Inferior parietal cortex (tissue), 1 donor: Measurements from ENCODE around the gene TTC21B.

ENCODE experiments used
- DNase-seq: peaks from one replicate; pipeline ENCODE4 v3.0.0-alpha.2; 2016; ENCODE audit errors: extremely low spot score

TTC21B gene

GRCh38 chr2:165837122-165837521, 116.5 kb downstream of the TTC21B start:
- peak; percentile 20 for DNase-seq

GRCh38 chr2:165835363-165835762, 118.2 kb downstream of the TTC21B start:
- DNase-seq: no peak

GRCh38 chr2:165833156-165833555, 120.4 kb downstream of the TTC21B start:
- no peak for DNase-seq

- DNase-seq: no peak
These were observed 125.7 kb downstream of the TTC21B start for GRCh38 chr2:165827921-165828276.

- no peak for DNase-seq
These were observed 126.3 kb downstream of the TTC21B start for GRCh38 chr2:165827016-165827920.

GRCh38 chr2:165825041-165825440, 128.5 kb downstream of the TTC21B start:
- DNase-seq: no peak
